Astrocyte of the cerebellum (primary cell): ENCODE data around the gene MT1B.
"Not testable (repeated sequence)": the region's sequence is repeated elsewhere in the genome, so short reads cannot be mapped to it uniquely, and the experiment has no call there.

ENCODE experiments used
- DNase-seq: peaks from one replicate; pipeline ENCODE4 v3.0.0-alpha.2; 2011; ENCODE audit warnings: low read depth
- H3K4me3 ChIP-seq: 2 replicates; pipeline ENCODE4 v1.5.1; 2011; ENCODE audit warnings: mild to moderate bottlenecking, low read depth, low read length, moderate library complexity
- in situ Hi-C: cut with HindIII; loops from 2 replicates; pipeline ENCODE4 v1.10.0; 2017; ENCODE audit warnings: low sequenced_read_pairs
- TF ChIP-seq, protein P1 (sequence below): IDR thresholded peaks from 2 replicates; pipeline ENCODE4 v1.5.1; 2012; ENCODE audit warnings: low read length, low read depth, moderate library complexity, mild to moderate bottlenecking; ENCODE audit errors: missing control alignments

Gene MT1B

DNA sequence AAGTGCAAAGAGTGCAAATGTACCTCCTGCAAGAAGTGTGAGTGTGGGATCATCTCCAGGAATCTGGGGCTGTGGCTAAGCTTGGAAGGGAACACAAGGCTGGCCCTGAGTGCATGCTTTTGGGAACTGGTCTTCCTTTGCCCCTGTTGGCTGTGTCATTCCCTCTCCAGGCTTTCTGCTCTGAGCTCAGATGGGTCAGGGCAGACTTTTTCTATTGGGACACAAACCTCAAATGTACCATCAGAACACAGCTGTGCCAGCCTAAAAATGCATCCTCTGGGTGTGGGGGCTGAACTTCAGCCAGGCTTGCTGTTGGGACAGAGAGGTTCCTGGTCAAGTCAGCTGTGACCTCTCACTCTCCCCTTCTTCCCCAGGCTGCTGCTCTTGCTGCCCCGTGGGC lies 914 bp downstream of the MT1B start:
- DNase-seq = no peak
- H3K4me3 ChIP-seq = no peak overlapping the region
- TF ChIP-seq, protein P1, sequence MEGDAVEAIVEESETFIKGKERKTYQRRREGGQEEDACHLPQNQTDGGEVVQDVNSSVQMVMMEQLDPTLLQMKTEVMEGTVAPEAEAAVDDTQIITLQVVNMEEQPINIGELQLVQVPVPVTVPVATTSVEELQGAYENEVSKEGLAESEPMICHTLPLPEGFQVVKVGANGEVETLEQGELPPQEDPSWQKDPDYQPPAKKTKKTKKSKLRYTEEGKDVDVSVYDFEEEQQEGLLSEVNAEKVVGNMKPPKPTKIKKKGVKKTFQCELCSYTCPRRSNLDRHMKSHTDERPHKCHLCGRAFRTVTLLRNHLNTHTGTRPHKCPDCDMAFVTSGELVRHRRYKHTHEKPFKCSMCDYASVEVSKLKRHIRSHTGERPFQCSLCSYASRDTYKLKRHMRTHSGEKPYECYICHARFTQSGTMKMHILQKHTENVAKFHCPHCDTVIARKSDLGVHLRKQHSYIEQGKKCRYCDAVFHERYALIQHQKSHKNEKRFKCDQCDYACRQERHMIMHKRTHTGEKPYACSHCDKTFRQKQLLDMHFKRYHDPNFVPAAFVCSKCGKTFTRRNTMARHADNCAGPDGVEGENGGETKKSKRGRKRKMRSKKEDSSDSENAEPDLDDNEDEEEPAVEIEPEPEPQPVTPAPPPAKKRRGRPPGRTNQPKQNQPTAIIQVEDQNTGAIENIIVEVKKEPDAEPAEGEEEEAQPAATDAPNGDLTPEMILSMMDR = no peak
- in situ Hi-C loops = no loop called here

DNA sequence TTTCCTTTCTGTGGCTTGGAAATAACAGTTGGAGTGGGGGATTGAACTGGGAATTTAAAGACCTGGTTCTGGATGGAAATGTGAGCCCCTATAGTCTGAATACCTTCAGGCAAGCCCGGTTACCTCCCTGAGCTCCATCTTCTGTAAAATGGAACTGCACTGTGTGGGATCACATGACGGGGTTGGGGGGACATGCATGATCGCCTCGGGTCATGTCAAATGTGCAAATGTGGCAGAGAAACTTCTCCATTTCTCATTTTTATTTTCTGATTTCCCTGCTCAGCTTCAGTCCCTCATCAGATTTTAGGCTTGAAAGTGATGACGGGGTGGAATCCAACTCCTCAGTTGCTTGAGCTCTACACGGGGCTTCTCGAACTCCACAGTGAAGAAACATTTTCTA lies 1.5 kb downstream of the MT1B start:
- DNase-seq = no peak
- H3K4me3 ChIP-seq = no peak overlapping the region
- in situ Hi-C loops = no loop called here
- TF ChIP-seq, protein P1 = no peak

DNA sequence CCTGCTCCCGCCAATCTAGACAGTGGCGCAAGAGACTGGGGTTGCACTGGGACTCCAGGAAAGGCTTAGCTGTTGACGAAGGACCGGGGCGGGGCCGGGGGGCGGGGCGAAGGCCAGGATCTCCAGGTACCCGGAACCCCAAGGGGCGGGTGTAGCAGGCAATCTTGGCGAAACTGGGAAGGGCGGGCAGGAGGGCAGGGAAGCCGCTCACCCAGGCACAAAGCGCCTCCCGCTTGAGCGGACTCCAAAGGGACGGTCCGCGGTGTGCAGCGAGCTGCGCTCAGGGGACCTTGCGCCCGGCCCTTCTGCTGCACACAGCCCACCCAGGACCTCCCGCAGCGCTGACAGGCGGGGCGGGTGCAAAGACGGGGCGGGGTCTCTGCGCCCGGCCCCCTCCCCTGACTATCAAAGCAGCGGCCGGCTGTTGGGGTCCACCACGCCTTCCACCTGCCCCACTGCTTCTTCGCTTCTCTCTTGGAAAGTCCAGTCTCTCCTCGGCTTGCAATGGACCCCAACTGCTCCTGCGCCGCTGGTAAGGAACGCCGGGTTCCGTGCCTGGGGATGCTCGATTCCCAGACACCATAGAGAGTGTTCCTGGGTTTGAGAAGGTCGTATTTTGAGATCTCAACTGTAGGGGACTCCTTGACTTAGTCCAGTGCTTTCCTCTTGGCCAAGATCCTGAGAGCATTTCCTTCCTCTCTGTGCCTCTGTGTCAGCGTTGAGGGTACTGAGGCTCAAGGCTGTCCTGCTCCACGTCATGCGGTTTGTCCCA lies 6.1 kb downstream of the MT1B start, which contains the start of gene MT1F:
Gene MT1F, plus strand, starts transcription at position 405 of the 772 bp plus-strand sequence. Its CDS starts 100 bp downstream, at position 505.
- in situ Hi-C loops = no loop called here
- no peak for DNase-seq
- H3K4me3 ChIP-seq = peak within 1 kb of the TSS; percentile 48
- TF ChIP-seq, protein P1 = no peak

DNA sequence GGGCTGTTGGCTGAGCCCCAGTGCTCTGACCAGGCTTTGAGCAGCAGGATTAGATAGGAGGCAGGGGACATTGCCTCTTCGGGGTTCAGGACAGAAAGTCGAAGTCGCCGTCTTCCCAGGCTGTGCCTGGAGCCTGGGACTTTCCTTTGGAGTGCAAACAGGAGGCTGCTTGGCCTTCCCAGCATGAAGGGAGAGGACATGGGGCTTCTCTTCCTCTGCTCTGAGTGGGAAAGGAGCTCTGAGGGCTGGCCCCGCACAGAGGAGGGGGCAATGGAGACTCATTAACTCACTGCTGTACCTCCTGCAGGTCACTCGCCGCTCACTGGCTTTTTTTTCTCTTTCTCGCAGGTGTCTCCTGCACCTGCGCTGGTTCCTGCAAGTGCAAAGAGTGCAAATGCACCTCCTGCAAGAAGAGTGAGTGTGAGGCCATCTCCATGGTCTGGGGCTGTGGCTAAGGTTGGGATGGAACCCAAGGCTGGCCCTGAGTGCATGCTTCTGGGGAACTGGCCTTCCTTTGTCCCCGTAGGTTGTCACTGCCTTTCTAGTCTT lies 6.7 kb downstream of the MT1B start:
- DNase-seq = no peak
- in situ Hi-C loops = no loop called here
- H3K4me3 ChIP-seq = peak overlapping the region; percentile 48
- TF ChIP-seq, protein P1 = no peak

DNA sequence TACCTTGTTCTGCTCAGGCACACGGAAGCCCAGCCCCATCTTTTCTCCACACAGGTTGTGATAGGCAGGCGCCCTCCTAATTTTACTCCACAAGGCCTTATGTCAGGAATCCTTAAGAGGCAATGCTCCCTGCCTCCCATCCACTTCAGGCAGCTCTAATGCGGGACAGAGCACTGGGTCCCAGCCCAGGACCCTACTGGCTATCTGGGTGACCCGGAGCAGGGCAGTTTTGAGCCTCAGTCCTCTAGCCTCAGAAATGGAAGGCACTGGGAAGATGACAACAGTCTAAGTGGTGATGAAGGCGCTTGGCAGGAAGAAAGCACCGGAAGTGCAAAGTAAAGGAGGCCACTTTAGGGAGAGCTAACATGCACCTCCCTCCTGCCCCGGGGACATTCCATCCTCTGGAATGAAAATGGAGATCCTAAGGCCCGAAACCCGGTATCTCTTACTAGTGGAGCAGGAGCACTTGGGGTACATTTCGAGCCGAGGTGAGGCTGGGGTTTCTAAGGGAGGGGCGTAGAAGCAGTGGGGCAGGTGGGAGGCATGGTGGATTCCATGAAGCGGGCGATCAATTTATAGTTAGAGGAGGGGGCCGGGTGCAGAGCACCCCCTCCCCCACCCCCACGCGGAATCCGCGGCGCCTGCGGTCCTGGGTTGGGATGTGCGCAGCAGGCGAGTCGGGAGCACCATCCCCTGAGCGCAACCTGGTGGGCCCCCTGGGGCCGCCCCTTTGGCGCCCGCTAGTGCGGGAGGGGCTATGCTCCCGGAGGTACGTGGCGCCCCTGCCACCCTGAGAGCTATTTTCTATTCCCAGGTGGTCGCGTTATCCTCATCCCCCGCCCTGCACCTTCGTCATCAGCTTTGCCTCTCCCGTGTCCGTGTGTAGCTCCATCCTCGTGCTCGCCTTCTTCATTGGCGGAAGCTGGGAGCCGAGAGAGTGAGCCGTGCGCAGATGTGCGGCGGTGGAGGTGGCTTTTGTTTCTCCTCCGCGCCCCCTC lies 11.0 kb downstream of the MT1B start:
- peak overlapping the region; percentile 12 for H3K4me3 ChIP-seq
- in situ Hi-C loops = no loop called here
- TF ChIP-seq, protein P1 = no peak
- no peak for DNase-seq

DNA sequence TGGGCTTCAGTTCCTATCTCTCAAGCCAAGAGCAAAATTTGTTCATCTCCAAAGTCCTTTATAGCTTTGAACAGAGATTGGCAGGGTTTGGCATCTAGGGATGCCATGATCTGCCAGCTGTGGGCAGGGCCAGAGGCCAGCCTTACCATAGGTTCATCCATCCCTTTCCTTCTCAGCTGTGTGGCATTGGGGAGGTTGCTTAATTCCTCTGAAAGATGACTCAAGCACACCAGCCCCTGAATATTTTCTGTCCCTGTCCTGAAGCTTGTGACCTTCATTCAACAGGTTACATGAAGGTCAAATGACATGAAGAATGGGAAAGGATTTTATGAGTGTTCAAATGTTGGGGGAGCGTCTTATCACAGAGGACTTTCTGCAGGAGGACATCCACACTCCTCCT lies 12.8 kb downstream of the MT1B start:
- DNase-seq = no peak
- TF ChIP-seq, protein P1 = no peak
- H3K4me3 ChIP-seq = no peak overlapping the region
- in situ Hi-C loops = no loop called here

DNA sequence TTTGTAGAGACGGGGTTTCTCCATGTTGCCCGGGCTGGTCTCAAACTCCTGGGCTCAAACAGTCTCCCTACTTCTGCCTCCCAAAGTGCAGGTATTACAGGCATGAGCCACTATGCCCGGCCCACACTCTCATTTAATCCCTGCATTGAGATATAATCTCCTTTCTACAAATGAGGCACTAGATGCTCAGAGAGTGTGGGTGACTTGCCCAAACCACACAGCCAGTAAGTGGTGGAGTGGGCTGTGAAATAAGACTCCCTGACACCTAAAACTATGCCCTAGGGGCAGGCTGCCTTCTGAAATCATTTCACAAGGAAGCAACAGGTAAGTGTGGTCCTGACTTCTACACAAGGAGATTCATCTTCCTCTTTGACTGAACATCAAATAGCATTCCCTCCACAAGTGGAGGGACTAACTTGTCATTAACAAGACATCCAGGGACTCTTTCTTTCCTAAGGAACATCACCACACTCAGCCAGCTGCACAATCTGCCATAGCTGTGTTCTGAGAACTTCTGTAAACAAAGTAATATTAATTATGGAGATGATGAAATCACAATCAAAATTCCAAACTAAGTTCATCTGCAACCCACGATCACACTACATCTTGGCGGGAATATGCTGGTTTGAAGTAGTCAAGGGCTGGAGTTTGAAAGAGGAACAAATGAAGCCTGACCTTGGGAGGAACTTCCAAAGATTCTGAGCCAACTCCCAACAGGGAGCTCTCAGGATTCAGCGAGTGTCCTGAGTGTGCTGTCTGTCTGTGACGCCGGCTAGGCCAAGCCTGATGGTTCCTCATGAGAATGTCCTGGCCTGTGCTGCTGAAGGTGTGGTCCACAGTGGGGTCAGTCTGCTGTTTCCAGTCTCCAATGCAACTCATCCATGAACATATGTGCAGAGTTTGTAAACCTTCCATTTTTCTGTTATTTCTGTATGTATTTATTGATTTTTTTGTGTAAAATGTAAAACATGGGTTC lies 13.9 kb downstream of the MT1B start:
- in situ Hi-C loops, DNase-seq, H3K4me3 ChIP-seq: not testable (repeated sequence)
